SK-N-SH treated with all-trans-retinoic acid at 6 μM for 48 hours (cell line): ENCODE data around the gene KCNIP4.

Source experiments
- BACH2 ChIP-seq: fragments of 250-450 bp; sonication (Bioruptor Pico); IDR thresholded peaks from 2 replicates; pipeline ENCODE4 v1.9.0; 2021; ENCODE audit warnings: mild to moderate bottlenecking, borderline replicate concordance
- OSR1 ChIP-seq: fragments of 250-450 bp; sonication (Bioruptor Pico); IDR thresholded peaks from 2 replicates; pipeline ENCODE4 v1.8.0; 2022; ENCODE audit warnings: moderate library complexity, mild to moderate bottlenecking, inconsistent platforms
- ZFP30 ChIP-seq: fragments of 450-650 bp; formaldehyde crosslinking; IDR thresholded peaks from 2 replicates; pipeline ENCODE4 v1.5.0; 2022; ENCODE audit warnings: mild to moderate bottlenecking, moderate library complexity
- ZNF565 ChIP-seq: fragments of 450-650 bp; formaldehyde crosslinking; conservative IDR thresholded peaks from 2 replicates; pipeline ENCODE4 v1.5.0; 2020; ENCODE audit warnings: low read depth, mild to moderate bottlenecking, moderate library complexity
- TF ChIP-seq, protein P1 (sequence below): fragments of 250-450 bp; sonication (Bioruptor Pico); IDR thresholded peaks from 2 replicates; pipeline ENCODE4 v1.5.1; 2020; ENCODE audit warnings: low read depth, mild to moderate bottlenecking, moderate library complexity

DNA sequence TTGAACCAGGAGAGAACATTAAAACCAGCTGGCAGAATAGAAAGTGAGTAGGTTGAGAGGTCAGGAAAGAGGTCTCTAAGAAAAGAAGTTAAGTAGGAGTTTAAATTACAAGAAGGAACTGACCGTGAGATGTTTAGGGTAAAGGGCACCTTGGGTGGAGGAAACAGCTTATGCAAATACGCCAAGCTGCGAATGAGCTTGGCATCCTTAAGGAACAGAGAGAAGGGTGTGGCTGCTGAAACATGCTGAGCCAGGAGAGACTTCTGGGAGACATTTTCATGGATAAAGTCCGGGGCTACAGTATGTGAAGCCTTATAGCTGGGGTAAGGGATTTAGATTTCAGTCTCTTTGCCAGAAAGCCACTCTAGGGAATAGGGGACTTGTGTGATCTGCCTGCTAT, 249.1 kb downstream of the KCNIP4 start:
- TF ChIP-seq OSR1 (CRISPR knock-in tag) (no peak), ZNF565 (CRISPR knock-in tag) (no peak), ZFP30 (no peak), BACH2 (no peak)
- TF ChIP-seq, protein P1, sequence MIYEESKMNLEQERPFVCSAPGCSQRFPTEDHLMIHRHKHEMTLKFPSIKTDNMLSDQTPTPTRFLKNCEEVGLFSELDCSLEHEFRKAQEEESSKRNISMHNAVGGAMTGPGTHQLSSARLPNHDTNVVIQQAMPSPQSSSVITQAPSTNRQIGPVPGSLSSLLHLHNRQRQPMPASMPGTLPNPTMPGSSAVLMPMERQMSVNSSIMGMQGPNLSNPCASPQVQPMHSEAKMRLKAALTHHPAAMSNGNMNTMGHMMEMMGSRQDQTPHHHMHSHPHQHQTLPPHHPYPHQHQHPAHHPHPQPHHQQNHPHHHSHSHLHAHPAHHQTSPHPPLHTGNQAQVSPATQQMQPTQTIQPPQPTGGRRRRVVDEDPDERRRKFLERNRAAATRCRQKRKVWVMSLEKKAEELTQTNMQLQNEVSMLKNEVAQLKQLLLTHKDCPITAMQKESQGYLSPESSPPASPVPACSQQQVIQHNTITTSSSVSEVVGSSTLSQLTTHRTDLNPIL (CRISPR knock-in tag), result no peak
